Cardiac muscle cell (in vitro differentiated cells and primary cell): Measurements from ENCODE around the gene MAEL. TPM values are rescaled to one million over a fixed set of nuclear protein-coding genes. Genes with fewer than 3 reads are reported as not detected.

ENCODE experiments used
- DNase-seq, 2 donors: peaks; one replicate each; pipeline versions ENCODE4 v3.0.0 to v3.0.0-alpha.2; 2010 to 2017; ENCODE audit warnings: low read depth in 1 of 2, low spot score in 1 of 2
- H3K27ac ChIP-seq: fragments of 200-600 bp; sonication (generic); 2 replicates; pipeline ENCODE4 v1.5.1; 2016
- H3K27me3 ChIP-seq: fragments of 200-600 bp; sonication (generic); 2 replicates; pipeline ENCODE4 v1.6.0; 2016; ENCODE audit warnings: control low read depth
- H3K36me3 ChIP-seq: fragments of 200-600 bp; sonication (generic); 2 replicates; pipeline ENCODE4 v1.5.1; 2016; ENCODE audit warnings: control low read depth
- H3K4me1 ChIP-seq: fragments of 200-600 bp; sonication (generic); 2 replicates; pipeline ENCODE4 v1.8.1; 2017; ENCODE audit warnings: low read depth, mild to moderate bottlenecking, mixed run types
- H3K4me3 ChIP-seq: fragments of 200-600 bp; sonication (generic); 2 replicates; pipeline ENCODE4 v1.5.1; 2016; ENCODE audit warnings: mild to moderate bottlenecking
- H3K9me3 ChIP-seq: fragments of 200-600 bp; sonication (generic); 2 replicates; pipeline ENCODE4 v1.5.1; 2017; ENCODE audit warnings: low read depth, mild to moderate bottlenecking, control low read depth
- CTCF ChIP-seq: IDR thresholded peaks from 2 replicates; pipeline ENCODE4 v1.5.1; 2012; ENCODE audit warnings: low read depth, mild to moderate bottlenecking, low read length
- polyA plus RNA-seq: library from polyadenylated mRNA; unstranded; fragments of >200 nt; fragmentation: Nextera tagmentation; extraction: Ambion mirVana; gene quantifications from 2 replicates; pipeline ENCODE4 v1.2.1, GENCODE V29; 2016
- total RNA-seq: library from RNA; depleted of rRNA; stranded (reverse); fragments of >200 nt; gene quantifications from 2 replicates; pipeline ENCODE4 v1.2.3, GENCODE V29; 2016

The MAEL gene
- total and polyA plus RNA-seq, 2 experiments from 2014 or later, result 0.63 to 0.79 TPM

DNA sequence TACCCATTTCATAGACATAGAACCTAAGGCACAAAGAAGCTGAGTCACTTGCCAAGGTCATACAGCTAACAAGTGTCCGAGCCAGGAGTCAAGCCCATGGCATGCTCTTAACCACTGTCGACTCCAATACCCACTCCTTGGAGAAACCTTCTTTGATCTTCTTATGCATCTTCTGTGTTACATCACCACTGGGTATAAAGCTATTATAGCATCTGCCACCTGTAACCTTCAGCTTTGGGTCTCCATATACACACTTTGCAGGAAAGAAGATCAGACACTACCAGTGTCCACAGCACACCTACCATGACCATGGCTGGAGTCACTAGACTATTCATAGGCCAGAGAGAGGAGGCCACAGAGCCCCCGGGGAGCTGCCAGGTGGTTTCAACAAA is 72.0 kb downstream of the MAEL start:
- Histone ChIP-seq H3K4me3 (no peak overlapping the region), H3K27me3 (no peaks in the 10 kb centered on the region), H3K27ac (no peak overlapping the region), H3K9me3 (no peaks in the 10 kb centered on the region), H3K4me1 (no peaks in the 10 kb centered on the region), H3K36me3 (no peaks in the 10 kb centered on the region)
- DNase-seq, result no peak
- TF ChIP-seq CTCF, result no peak

- Histone ChIP-seq H3K9me3 (no peaks in the 10 kb centered on the region), H3K4me3 (no peak overlapping the region), H3K27ac (no peak overlapping the region), H3K36me3 (no peaks in the 10 kb centered on the region), H3K27me3 (no peaks in the 10 kb centered on the region), H3K4me1 (peaks cover 4% of the 10 kb centered on the region)
- DNase-seq, result no peak
- TF ChIP-seq CTCF, result no peak
Observed at GRCh38 chr1:167064621-167065020, 75.5 kb downstream of the MAEL start.

DNA sequence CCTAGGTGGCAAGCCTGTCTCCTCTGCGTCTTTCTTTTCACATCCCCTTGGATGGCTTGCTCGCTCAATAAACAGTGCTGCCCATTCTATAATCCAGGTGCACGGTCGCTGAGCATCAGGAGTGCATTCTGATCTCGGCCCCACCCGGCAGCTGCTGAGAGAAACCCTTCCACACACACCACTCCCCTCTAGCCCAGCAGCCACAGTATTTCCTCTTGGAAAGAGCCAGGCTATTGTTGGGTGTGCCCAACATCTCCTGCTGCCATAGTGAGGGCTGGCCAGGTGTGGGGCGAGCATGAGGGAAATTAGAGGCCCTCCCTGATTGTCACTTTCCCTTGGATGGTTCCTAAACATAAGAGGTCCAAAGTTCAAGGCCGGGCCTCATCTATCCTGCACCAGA is 76.4 kb downstream of the MAEL start:
- Histone ChIP-seq H3K27me3 (no peaks in the 10 kb centered on the region), H3K4me3 (no peak overlapping the region), H3K36me3 (no peaks in the 10 kb centered on the region), H3K27ac (no peak overlapping the region), H3K4me1 (peaks cover 4% of the 10 kb centered on the region), H3K9me3 (no peaks in the 10 kb centered on the region)
- no peak for TF ChIP-seq CTCF
- DNase-seq, result no peak

DNA sequence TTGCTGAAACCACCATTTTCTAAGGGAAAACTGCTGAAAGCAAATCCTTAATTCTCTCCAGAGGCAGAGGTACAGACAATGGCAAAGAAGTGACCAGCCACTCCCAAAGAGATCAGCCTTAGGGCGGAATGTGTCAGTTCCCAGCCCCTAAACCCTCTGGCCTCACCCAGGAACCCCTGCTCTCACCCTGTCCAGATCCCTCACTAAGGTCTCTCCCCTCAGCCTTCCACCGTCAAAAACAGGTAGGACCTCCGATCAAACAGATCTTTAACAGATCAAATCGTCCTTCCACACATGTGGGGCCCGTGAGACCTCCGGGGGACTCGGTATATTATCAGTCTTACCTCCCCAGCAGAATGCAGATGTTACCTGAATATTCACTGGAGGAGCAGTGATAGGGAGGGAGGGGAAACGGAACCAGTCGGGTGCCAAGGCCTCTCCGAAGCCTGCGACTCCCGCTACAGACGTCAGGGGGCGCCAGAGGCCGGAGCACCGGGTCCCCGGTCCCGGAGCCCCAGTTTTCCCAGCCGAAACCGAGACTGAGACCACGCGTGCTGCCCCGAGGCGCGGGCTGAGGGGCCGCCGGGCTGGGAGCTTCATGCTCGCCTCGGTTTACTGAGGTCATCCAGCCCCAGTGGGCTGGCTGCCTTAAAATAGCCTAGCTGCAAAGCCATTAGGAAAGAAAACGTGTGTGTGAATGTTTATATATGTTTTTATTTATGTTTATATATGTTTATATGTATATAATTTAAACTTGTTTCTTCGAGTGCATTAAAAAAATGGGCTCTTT is 77.4 kb downstream of the MAEL start:
- H3K36me3 ChIP-seq, result no peaks in the 10 kb centered on the region
- H3K9me3 ChIP-seq, result no peaks in the 10 kb centered on the region
- H3K4me1 ChIP-seq, result peaks cover 4% of the 10 kb centered on the region
- no peak overlapping the region for H3K27ac ChIP-seq
- DNase-seq, result peak; percentile 63 to 84
- no peaks in the 10 kb centered on the region for H3K27me3 ChIP-seq
- H3K4me3 ChIP-seq, result peak overlapping the region; percentile 6
- peak; percentile 95 for TF ChIP-seq CTCF

GRCh38 chr1:167067904-167068303 is 78.8 kb downstream of the MAEL start:
- Histone ChIP-seq H3K27ac (no peak overlapping the region), H3K9me3 (no peaks in the 10 kb centered on the region), H3K36me3 (no peaks in the 10 kb centered on the region), H3K4me1 (peaks cover 4% of the 10 kb centered on the region), H3K27me3 (no peaks in the 10 kb centered on the region), H3K4me3 (no peak overlapping the region)
- no peak for DNase-seq
- TF ChIP-seq CTCF, result no peak
